KBM-7 (cell line): ENCODE results near the gene ACTN3.
"Not testable (repeated sequence)": the region's sequence is repeated elsewhere in the genome, so short reads cannot be mapped to it uniquely, and the experiment has no call there.

Source experiments
- DNase-seq: peaks from one replicate; pipeline ENCODE4 v3.0.0-alpha.2; 2015
- in situ Hi-C: fragments of 300-500 bp; cut with MboI; formaldehyde crosslinking; loops from 2 replicates; pipeline ENCODE4 v1.14.3; 2020; ENCODE audit warnings: low sequenced_read_pairs, low pct_unique_long_range_greater_than_20kb, mixed read lengths

The ACTN3 gene

DNA sequence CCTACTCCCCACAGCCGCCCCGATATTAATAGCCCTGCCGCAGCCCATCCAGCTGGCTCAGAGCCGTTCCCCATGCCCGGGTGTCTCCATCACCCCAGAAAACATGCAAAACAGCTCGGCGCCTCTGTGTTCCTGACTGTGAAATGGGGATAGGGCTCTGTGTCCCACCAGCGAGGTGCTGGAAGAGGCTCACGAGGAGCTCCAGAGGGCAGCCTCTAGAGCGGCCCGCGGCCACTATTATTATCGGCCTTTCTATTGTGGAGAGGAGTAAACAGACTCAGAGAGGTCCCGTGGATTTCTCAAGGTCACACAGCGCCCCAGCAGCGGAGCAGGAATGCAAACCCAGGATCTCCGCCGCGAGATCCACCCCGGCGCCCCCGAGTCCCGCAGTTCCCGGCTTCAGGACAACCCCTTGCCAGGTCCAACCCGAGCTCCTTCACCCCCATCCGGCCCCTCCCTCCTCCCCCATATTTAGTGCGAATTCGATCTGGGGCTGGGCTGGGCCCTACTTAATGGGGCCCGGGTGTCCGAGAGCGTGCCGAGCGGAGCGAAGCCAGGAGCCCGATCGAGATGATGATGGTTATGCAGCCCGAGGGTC, at the start of gene ACTN3:
TSS of gene ACTN3 (plus strand) at position 536 of the 598 bp plus-strand sequence. CDS start at position 571, 35 bp downstream.
- no peak for DNase-seq
- in situ Hi-C loops = no loop called here

DNA sequence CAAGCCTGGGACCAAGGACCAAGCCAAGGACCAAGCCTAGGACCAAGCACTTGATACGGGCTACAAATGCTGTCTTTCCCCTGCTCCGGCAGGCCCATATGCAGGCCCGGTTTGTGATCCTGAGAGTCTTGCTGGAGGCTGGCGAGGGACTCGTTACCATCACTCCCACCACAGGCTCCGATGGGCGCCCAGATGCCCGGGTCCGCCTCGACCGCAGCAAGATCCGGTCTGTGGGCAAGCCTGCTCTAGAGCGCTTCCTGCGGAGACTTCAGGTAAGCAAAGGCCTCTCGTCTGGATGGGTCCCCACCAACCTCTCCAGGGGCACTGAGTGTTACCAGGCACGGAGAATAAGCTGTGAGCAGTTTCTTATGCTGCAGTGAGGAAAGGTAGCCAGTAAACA, 49.5 kb upstream of the ACTN3 start:
- no peak for DNase-seq
- in situ Hi-C loops = no loop called here

DNA sequence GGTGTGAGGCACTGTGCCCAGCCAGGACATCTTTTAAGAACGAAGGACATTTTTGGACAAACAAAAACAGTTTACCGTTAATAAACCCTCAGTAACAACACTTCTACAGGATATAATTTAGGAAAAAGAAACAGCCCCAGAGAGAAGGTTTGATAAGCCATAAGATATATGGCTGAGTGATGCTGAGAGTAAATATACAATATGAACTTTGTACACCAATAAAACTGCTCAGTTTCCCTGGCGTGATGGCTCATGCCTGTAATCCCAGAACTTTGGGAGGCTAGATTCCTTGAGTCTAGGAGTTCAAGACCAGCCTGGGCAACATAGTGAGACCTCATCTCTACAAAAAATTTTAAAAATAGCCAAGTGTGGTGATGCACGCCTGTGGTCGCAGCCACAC, 48.2 kb upstream of the ACTN3 start:
- in situ Hi-C loops = no loop called here

DNA sequence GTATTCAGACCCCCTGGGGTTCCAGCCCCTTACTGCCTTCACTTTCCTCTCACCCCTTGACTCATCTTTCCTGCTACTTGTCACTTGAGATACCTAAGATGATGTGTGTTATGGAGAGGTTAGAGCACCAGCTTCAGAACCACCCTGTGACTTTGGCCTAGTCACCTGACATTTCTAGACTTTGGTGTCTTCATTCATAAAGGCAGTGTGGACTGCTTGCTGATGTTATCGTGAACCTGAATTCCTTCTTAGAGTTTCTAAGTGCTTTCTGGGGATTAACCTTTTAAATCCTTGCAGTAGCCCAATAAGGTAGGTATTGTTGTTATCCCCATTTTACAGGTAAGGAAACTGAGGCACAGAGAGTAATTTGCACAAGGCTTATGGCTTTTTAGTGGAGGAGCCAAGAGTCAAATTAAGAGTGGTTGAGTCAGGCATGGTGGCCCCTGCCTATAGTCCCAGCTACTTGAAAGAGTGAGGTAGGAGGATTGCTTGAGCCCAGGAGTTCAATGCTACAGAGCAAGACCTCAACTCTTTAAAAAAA, 41.4 kb upstream of the ACTN3 start:
- in situ Hi-C loops = no loop called here
- no peak for DNase-seq

More for the DNA sequence above, 48.2 kb upstream of the ACTN3 start:
- DNase-seq = no peak

DNA sequence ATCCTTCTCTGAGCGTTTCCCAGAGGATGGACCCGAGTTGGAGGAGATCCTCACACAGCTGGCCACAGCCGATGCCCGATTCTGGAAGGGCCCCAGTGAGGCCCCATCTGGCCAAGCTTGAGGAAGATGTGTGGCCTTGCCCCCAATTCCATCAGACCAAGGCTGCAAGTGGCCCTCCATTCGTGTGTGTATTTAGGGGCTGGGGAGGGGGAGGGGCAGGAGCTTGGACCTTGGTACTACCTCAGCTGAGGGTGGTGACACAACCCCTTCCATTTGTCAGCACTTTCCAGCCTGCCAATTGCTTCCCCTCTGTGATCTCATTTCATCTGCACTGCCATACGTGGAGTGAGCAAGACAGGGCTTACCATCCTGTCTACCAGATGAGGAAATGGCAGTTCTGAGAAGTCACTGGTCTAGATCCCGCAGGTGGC, 37.6 kb upstream of the ACTN3 start:
- in situ Hi-C loops = no loop called here
- peak; percentile 38 for DNase-seq

DNA sequence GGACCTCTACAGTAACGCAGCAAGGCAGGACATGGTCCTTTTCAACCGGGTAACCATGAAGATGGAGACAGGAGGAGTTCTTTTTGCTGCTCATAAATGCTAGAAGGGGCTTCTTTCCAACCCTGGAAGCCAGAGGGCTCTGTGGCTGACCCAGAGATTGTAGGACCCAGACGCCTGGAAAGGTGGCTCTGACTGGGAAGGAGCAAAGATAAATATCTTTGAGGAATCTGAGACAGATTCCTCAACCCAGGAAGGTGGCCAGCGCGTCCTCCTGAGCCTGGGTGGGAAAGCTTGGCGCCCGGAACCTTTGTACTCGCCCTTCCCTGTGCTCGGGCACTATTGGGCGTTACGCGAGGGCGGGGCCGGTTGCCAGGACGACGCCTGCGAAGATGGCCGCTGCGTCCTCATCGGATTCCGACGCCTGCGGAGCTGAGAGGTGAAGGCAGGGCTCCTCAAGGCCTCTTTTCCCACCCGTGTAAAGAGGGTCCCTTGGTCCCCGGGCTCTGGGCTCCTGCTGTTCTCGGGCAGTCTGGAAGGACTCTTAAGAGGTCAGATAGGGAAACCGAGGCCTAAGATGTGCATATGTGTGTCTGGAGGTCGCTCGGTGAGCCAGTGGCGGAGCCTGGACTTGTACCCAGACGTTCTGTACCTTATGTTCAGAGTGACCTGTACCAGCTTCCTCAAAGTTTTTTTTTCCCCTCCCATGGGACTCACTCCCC, 36.3 kb upstream of the ACTN3 start, which contains the start of gene BBS1:
TSS of gene BBS1 (plus strand) at position 365 of the 719 bp plus-strand sequence. CDS start at position 390, 25 bp downstream.
- in situ Hi-C loops = no loop called here
- DNase-seq = peak; percentile 76

DNA sequence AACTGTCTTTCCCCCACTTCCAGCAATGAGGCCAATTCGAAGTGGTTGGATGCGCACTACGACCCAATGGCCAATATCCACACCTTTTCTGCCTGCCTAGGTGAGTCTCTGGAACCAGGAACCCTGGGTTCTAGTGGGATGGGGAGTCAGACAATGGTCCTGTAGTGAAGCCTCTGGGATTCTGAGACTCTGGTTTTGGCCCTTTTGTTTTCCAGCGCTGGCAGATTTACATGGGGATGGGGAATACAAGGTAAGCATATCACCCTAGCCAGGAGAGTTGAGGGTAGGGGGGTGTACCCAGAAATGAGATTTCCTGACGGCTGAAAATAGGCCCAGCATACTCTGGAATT, 35.7 kb upstream of the ACTN3 start:
- in situ Hi-C loops = no loop called here
- DNase-seq = no peak

DNA sequence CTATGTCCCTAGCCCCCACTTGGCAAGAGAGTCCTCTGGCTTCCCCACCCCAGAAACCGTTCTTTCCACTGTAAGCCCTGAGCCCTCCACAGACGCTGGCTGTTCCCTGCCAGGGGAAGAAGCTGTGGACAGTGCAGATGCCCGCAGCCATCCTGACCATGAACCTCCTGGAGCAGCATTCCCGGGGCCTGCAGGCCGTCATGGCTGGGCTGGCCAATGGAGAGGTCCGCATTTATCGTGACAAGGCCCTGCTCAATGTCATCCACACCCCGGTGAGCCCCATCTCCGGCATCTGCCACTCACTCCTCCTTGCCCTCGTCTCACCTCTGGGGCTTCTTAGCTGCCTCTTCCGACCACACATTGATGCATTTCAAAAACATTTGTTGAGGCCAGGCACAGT, 23.1 kb upstream of the ACTN3 start:
- no peak for DNase-seq
- in situ Hi-C loops = no loop called here

DNA sequence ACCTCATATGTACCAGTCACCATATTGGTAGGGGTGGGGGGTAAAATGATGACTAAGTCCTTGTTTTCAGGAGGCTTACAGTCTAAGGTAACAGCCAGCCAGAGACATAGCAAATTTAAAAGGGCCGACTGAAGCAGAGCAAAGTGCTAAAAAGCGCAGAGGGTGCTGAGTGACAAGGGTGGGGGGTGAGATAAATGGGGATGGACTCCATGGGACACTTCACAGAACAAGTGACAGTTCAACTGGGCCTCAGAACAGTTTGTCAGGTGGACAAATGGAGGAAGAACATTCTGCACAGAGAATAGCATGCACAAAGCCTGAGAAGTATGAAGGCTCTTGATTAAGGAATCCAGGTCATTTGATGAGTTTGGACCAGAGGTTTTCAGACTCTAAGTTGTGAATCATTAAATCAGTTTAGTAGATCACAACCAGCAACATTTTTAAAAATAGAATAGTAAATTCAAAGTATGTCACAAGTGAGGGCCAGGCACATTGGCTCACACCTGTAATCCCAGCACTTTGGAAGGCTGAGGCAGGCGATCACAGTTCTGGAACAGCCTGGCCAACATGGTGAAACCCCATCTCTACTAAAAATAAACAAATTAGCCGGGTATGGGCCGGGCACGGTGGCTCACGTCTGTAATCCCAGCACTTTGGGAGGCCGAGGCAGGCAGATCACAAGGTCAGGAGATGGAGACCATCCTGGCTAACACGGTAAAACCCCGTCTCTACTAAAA, 22.2 kb upstream of the ACTN3 start:
- in situ Hi-C loops = no loop called here
- DNase-seq = no peak

DNA sequence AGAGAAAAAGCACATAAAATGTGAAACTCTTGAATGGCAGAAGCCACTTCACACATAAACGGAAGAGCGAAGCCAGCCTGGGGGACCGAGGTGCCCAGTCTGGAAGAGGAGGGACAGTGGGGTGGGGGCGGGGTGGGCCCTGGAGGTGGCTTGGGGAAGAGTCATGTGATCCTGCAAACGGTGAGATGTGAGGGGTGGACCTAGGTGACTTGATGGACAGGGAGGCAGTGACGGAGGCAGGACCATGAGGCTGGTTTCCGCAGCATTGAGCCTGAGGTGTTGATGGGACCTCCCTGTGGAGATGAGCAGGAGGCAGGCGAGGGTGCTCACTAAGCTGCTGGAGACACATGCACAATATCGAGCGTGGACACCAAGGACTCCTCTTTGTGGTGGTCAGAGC, 17.6 kb upstream of the ACTN3 start:
- no peak for DNase-seq

DNA sequence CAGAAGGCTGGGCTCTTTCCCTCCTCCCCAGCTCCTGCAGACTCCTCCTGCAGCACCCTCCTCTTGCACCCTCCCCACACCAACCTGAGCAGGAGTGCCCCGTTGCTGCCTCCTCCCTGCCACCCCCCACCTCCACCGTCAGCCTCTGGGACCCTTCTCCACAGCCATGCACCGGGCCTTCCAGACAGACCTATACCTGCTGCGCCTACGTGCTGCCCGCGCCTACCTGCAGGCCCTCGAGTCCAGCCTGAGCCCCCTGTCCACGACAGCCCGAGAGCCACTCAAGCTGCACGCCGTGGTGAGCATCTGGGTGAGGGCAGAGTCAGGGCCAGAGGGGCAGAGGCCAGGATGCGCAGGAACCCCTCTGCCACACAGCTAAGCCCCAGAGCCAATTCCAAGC, 17.0 kb upstream of the ACTN3 start:
- DNase-seq = no peak
- in situ Hi-C loops = no loop called here

More for the DNA sequence above, 17.6 kb upstream of the ACTN3 start:
- in situ Hi-C loops = no loop called here

DNA sequence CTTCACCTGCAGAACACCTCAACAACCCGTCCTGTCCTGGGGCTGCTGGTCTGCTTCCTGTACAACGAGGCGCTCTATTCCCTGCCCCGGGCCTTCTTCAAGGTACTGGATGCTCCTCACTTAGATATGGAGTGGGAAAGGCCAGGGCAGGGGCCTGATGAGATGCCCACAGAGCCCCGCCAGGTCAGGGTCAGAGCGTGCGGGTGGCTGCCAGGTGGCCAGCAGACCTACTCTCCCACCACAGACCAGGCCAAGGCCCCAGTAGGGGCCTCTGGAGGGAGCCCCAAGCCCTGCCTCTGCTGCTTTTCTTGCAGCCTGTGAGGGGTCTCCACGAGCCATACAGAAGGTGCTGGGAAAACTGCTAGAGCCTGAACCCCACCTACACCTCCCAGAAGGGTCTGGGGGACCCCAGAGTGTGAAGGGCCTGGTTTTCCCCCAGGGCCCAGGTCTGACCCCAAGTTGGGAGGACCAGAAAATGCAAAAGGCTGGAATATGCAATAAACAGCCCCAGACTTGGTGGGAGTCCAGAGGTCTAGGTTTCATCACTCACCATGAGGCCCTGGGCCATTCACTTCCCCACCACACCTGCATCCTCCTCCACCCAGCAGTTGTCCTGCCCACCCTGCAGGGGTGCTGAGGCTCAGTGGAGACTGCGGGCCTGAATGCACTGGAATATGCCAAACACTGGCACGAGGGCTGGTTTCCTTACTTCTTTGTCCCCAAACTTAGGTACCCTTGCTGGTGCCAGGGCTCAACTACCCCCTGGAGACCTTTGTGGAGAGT, 15.6 kb upstream of the ACTN3 start:
- no peak for DNase-seq
- in situ Hi-C loops = no loop called here

DNA sequence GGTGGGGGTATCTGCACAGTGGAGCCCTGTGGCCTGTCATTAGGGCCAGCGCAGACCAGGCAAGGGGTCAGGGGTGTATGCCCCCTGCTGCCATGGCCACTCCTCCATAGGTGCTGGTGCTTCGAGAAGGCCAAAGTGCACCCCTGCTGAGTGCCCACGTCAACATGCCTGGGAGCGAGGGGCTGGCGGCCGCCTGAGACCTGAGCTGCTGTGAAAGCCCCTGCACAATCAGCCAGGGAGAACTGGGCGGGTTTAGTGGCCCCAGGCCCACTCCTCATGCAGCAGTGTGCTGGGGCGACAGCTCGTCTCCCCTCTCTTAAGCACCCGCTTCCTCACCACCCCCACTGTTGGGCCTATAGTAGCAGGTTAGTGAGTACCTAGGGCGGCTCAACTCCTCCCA, 14.9 kb upstream of the ACTN3 start:
- DNase-seq = no peak
- in situ Hi-C loops = no loop called here

DNA sequence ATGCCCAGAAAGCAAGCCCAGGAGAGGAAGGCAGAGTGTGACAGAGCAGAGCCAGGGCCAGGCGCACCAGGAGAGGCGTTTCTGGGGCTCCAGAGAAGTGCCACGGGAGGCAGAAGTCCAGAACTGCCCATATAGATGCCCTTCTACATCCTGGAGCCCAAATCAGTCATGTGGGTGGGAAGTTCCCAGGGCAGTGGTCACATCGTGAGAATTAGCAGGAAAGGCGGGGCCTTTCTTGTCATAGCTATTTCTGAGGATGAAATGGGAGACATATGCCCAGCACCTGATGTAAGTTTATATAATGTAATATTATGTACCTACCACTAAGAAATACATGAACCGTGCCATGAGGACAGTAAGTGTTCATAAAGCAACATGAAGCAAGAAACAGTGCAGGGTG, 13.9 kb upstream of the ACTN3 start:
- no peak for DNase-seq
- in situ Hi-C loops = no loop called here

DNA sequence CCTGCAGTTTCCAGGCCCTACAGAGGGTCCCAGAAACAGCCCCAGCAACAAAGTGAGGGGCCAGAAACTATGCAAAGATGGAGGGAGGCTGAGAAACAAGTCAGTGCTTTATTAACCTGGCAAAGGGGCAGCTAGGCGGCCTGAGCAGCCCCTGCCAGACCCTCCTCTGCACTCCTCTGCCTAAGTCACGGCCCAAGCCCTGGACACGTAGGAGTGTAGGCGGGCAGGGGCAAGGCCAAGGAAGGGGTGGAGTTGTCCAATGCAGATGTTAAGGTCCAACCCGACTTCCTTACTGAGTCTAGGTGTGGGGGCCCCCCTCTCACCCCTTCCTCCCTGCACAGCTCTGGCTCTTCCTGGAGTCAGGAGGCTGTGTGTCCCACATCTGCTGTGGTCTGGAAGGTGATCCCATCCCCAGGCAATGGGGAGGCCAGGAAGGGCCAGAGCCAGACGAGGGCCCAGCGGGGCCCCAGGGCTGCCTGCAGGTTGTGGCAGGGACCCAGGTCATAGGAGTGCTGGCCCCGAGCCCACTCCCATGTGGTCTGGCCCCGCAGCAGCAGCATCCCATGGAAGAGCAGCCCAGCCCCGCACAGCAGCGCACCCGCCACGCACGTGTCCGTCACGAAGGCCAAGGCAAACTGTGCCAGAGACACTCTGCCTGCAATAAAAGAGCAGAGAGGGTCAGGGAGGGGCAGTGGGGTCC, 7.4 kb upstream of the ACTN3 start:
- DNase-seq = no peak
- in situ Hi-C loops = no loop called here

DNA sequence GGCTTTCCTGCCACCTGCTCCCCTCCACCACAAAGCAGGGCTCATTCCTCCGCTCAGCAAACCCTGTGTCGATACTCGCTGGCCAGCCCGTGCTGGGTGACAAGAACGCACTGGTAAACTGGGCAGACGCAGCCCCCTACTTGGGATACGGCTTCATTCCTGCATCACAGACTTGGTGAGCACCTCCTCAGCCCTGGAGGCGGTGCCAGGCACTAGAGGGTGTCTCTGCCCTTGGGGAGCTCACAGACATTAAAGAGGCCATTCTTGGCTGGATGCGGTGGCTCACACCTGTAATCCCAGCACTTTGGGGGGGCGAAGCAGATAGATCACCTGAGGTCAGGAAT, 6.9 kb upstream of the ACTN3 start:
- no peak for DNase-seq
- in situ Hi-C loops = no loop called here

DNA sequence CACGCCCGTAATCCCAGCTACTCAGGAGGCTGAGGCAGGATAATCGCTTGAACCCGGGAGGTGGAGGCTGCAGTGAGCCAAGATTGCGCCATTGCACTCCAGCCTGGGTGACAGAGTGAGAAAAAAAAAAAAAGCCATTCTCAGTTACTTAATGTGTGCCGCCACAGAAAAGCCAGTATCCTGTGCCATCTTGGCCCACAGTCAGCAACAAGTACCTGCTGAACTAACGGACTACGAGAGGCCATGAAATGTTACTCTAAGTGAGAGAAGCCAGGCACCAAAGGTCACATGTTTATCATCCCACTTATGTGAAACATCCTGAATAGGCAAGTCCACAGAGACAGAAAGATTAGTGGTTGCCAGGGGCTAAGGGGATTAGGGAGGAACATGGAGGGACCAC, 6.1 kb upstream of the ACTN3 start:
- in situ Hi-C loops, DNase-seq: not testable (repeated sequence)

DNA sequence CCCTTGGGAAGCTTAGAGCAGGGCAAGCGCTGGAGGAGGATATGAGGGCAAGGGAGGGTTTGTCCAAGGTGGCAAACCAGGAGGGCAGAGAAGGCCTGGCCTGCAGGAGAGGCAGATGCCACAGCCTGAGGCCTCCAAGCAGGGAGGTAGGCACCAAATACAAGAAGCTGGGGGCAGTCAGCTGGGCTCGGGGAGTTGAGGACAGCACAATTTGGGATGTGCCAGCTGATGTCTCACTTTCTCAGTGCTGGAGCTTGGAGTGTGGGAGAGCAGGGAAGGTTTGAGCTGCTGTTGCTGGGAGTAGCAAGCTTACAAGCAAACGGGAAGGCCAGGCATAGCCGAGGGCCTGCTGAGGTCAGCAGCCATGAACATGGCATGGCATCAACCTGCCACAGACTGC, 4.8 kb upstream of the ACTN3 start:
- no peak for DNase-seq
- in situ Hi-C loops = no loop called here

DNA sequence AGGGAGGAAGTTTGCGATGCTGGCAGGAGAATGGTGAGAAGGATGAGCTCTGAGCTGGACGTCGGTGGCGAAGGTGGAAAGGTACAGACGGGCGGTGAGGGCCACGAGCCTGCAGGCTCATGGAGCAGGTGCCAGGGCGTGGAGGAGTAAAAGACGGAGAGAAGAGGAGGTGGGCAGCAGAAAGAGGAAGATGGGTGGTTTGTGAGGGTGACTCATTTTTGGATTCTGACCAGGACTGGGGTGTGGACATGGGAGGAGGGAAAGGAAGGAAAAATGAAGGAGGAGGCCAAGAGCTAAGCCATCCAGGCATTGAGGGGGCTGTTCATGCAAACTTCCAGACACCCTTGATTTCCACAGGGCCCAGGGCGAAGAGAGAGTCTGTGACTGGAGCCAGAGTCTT, 4.3 kb upstream of the ACTN3 start:
- in situ Hi-C loops = no loop called here

More for the DNA sequence above, 4.3 kb upstream of the ACTN3 start:
- peak; percentile 23 for DNase-seq
